Measurements from ENCODE around the gene ZYX. TPM values are rescaled to one million over a fixed set of nuclear protein-coding genes. Genes with fewer than 3 reads are reported as not detected.
A peak's percentile ranks its signal among the peaks of the same experiment; 100 is the strongest.
"Not testable (repeated sequence)": the region's sequence is repeated elsewhere in the genome, so short reads cannot be mapped to it uniquely, and the experiment has no call there.

Gene ZYX
- total RNA-seq, 2 experiments from 2014 or later: 103 to 148 TPM

GRCh38 chr7:143385891-143386781 lies 5.0 kb downstream of the ZYX start:
- Mint-ChIP-seq H3K27me3 (no peaks in the 10 kb centered on the region), H3K9me3 (ENCODE audit: low read depth) (no peaks in the 10 kb centered on the region), H3K4me3 (no peak overlapping the region), H3K36me3 (ENCODE audit: low read depth) (peaks cover 24% of the 10 kb centered on the region), H3K27ac (no peak overlapping the region), H3K4me1 (peaks cover 11% of the 10 kb centered on the region)
- intact Hi-C loops (cut with DNase I, micrococcal nuclease): loop anchor here (1.0 to 10.0 kb wide), 2 partner anchors 22 to 581 kb away; partner anchors contain the start of gene EPHA1 (in 1 of the 2)
- peak; percentile 57 for ATAC-seq
- CTCF ChIA-PET: interaction anchor here (0.7 to 0.8 kb wide), 3 partner anchors 9 to 870 kb away, joined by 3 to 4 read pairs (median 4); no protein-coding TSS in a partner anchor
- peak; percentile 56 for DNase-seq
- POLR2A ChIA-PET: no interaction called here

- CTCF ChIA-PET: interaction anchor here (0.6 kb wide), 1 partner anchor 29 kb away, joined by 3 read pairs; no protein-coding TSS in a partner anchor
- peak overlapping the region; percentile 44 for H3K27ac Mint-ChIP-seq
- no peak overlapping the region for H3K4me3 Mint-ChIP-seq
- H3K36me3 Mint-ChIP-seq (ENCODE audit: low read depth): peaks cover 33% of the 10 kb centered on the region
- POLR2A ChIA-PET: no interaction called here
- no peaks in the 10 kb centered on the region for H3K27me3 Mint-ChIP-seq
- H3K9me3 Mint-ChIP-seq (ENCODE audit: low read depth): no peaks in the 10 kb centered on the region
- H3K4me1 Mint-ChIP-seq: peaks cover 11% of the 10 kb centered on the region
- intact Hi-C loops (cut with DNase I, micrococcal nuclease): loop anchor here in 1 of 2 experiments (10.0 kb wide), 1 partner anchor 583 kb away; no protein-coding TSS in a partner anchor
- DNase-seq (no peak), ATAC-seq (no peak)
These were observed 6.2 kb downstream of the ZYX start for GRCh38 chr7:143387156-143387975.

- Mint-ChIP-seq H3K4me3 (no peak overlapping the region), H3K4me1 (peaks cover 11% of the 10 kb centered on the region), H3K27ac (peak overlapping the region; percentile 44), H3K27me3 (no peaks in the 10 kb centered on the region), H3K9me3 (ENCODE audit: low read depth) (no peaks in the 10 kb centered on the region), H3K36me3 (ENCODE audit: low read depth) (peaks cover 30% of the 10 kb centered on the region)
- ATAC-seq (no peak), DNase-seq (no peak)
- intact Hi-C loops (cut with DNase I, micrococcal nuclease): loop anchor here in 1 of 2 experiments (10.0 kb wide), 1 partner anchor 583 kb away; no protein-coding TSS in a partner anchor
- ChIA-PET POLR2A (no interaction called here), CTCF (interaction anchor here (0.6 to 0.7 kb wide), 3 partner anchors 30 to 384 kb away, joined by 3 to 5 read pairs (median 3); no protein-coding TSS in a partner anchor)
These were observed 6.9 kb downstream of the ZYX start for GRCh38 chr7:143388051-143388450.

GRCh38 chr7:143388491-143389101 lies 7.5 kb downstream of the ZYX start:
- Mint-ChIP-seq H3K4me1 (peaks cover 11% of the 10 kb centered on the region), H3K27me3 (no peaks in the 10 kb centered on the region), H3K4me3 (no peak overlapping the region), H3K9me3 (ENCODE audit: low read depth) (no peaks in the 10 kb centered on the region), H3K36me3 (ENCODE audit: low read depth) (peaks cover 29% of the 10 kb centered on the region), H3K27ac (no peak overlapping the region)
- ATAC-seq: no peak
- ChIA-PET POLR2A (no interaction called here), CTCF (interaction anchor here (0.5 to 0.7 kb wide), 5 partner anchors 20 to 385 kb away, joined by 3 to 5 read pairs (median 3); no protein-coding TSS in a partner anchor)
- intact Hi-C loops (cut with DNase I, micrococcal nuclease): loop anchor here in 1 of 2 experiments (10.0 kb wide), 1 partner anchor 584 kb away; no protein-coding TSS in a partner anchor
- no peak for DNase-seq

- Mint-ChIP-seq H3K36me3 (ENCODE audit: low read depth) (peaks cover 29% of the 10 kb centered on the region), H3K4me1 (peaks cover 14% of the 10 kb centered on the region), H3K9me3 (ENCODE audit: low read depth) (no peaks in the 10 kb centered on the region), H3K4me3 (no peak overlapping the region), H3K27me3 (no peaks in the 10 kb centered on the region), H3K27ac (peak overlapping the region; percentile 55)
- ATAC-seq (no peak), DNase-seq (no peak)
- intact Hi-C loops (cut with DNase I, micrococcal nuclease): loop anchor here in 1 of 2 experiments (10.0 kb wide), 1 partner anchor 585 kb away; no protein-coding TSS in a partner anchor
- ChIA-PET POLR2A (interaction anchor here (0.6 kb wide), 1 partner anchor 722 kb away, joined by 3 read pairs; no protein-coding TSS in a partner anchor), CTCF (interaction anchor here (0.5 to 1.1 kb wide), 2 partner anchors 78 to 149 kb away, joined by 3 read pairs; no protein-coding TSS in a partner anchor)
These were observed 8.4 kb downstream of the ZYX start for GRCh38 chr7:143389316-143390103.

DNA sequence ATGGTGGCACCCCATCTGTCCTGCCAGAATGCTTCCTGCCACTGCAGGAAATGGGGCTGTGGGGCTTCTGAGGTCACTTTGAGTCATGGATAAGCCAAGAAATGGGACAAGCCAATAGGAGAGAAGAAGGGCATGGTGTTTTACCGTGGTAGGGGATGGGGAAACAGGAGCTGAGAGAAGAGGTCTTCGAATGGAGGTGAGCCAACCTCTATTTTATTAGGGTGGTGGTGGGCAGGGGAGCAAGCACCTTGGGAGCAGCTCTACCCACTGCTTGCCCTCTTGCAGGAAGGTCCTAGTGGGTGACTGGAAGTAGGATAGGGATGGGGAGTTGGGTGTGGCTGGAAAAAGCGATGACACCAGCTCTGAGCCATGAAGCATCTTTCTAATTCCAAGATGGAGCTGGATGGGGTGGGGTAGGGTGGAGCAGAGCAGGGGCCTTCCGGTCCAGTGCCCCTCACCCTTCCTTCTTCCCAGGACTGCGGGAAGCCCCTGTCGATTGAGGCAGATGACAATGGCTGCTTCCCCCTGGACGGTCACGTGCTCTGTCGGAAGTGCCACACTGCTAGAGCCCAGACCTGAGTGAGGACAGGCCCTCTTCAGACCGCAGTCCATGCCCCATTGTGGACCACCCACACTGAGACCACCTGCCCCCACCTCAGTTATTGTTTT lies 9.1 kb downstream of the ZYX start:
- CTCF ChIA-PET: interaction anchor here (1.1 kb wide), 1 partner anchor 150 kb away, joined by 3 read pairs; no protein-coding TSS in a partner anchor
- intact Hi-C loops (cut with DNase I, micrococcal nuclease): no loop called here

DNA sequence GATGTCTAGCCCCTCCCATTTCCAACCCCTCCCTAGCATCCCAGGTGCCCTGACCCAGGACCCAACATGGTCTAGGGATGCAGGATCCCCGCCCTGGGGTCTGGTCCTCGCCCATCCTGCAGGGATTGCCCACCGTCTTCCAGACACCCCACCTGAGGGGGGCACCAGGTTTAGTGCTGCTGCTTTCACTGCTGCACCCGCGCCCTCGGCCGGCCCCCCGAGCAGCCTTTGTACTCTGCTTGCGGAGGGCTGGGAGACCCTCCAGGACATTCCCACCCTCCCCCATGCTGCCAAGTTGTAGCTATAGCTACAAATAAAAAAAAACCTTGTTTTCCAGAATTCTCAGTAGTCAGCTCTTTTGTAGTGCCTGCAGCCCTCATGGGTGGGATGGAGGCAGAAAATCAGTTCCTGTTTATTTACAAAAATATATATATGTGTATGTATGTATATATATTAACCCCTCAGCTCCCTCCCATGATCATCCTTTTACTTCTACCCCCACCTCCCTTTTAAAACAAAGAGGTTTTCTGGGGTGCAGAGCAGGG lies 9.7 kb downstream of the ZYX start:
- intact Hi-C loops (cut with DNase I, micrococcal nuclease): no loop called here
- no peak for DNase-seq
- H3K9me3 Mint-ChIP-seq (ENCODE audit: low read depth): no peaks in the 10 kb centered on the region
- H3K27ac Mint-ChIP-seq: no peak overlapping the region
- no peak overlapping the region for H3K4me3 Mint-ChIP-seq
- ChIA-PET CTCF (interaction anchor here (1.1 kb wide), 1 partner anchor 150 kb away, joined by 3 read pairs; no protein-coding TSS in a partner anchor), POLR2A (no interaction called here)
- H3K4me1 Mint-ChIP-seq: peaks cover 17% of the 10 kb centered on the region
- H3K27me3 Mint-ChIP-seq: no peaks in the 10 kb centered on the region
- no peak for ATAC-seq
- H3K36me3 Mint-ChIP-seq (ENCODE audit: low read depth): peaks cover 29% of the 10 kb centered on the region

More for the DNA sequence above, 9.1 kb downstream of the ZYX start:
- POLR2A ChIA-PET: no interaction called here
- Mint-ChIP-seq H3K9me3 (ENCODE audit: low read depth) (no peaks in the 10 kb centered on the region), H3K4me1 (peaks cover 15% of the 10 kb centered on the region), H3K4me3 (no peak overlapping the region), H3K27ac (peak overlapping the region; percentile 55), H3K36me3 (ENCODE audit: low read depth) (peaks cover 29% of the 10 kb centered on the region), H3K27me3 (no peaks in the 10 kb centered on the region)
- ATAC-seq (no peak), DNase-seq (no peak)

DNA sequence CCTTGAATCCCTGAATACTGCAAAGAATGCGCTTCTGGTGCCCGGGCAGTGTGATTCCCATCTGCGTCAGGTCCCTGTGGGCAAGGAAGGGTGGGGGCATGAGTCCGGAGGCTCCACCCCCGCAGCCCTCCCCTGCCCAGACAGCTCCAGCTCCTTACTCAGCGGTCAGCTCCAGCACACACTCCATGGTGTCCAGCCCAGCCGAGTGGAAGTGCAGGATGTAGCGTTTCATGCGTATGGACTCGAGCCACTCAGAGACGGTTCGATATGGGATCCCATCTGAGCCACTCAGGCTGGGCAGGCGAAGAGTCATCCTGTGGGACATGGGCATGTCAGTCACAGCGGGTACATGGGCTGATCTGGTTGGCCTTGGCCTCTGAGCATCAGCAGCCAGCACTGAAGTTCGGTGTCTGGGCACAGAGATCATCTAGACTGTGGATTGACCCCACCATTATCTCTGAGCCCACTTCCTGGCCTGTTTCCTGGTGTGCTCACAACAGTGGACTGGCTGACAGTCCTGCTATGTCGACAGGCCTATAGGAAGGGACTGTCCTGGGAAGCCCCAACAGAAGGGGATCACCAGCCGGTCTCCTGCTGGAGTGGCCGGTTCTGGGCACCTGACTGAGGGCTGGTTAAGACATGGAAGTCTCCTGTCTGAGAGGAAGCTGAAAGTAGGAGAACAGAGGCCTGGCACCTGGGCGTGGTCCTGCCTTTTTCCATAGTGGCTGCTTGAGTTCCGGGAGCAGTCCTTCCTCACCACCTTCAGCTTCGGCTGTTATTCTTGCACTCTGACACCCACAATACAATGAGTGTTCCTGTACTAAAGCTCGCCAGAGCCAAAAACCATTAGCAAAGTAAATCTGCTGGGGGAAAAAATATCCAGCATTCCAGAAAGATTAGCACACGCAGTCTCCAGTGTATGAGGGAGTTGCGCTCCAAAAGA lies 10.6 kb downstream of the ZYX start:
- H3K9me3 Mint-ChIP-seq (ENCODE audit: low read depth): no peaks in the 10 kb centered on the region
- intact Hi-C loops (cut with DNase I, micrococcal nuclease): no loop called here
- POLR2A ChIA-PET: no interaction called here
- no peak for DNase-seq
- peaks cover 17% of the 10 kb centered on the region for H3K4me1 Mint-ChIP-seq
- H3K36me3 Mint-ChIP-seq (ENCODE audit: low read depth): peaks cover 29% of the 10 kb centered on the region
- no peak overlapping the region for H3K4me3 Mint-ChIP-seq
- no peak for ATAC-seq
- H3K27ac Mint-ChIP-seq: no peak overlapping the region
- CTCF ChIA-PET: interaction anchor here (1.3 to 1.7 kb wide), 2 partner anchors 8 to 15 kb away, joined by 6 to 10 read pairs; no protein-coding TSS in a partner anchor
- H3K27me3 Mint-ChIP-seq: no peaks in the 10 kb centered on the region

DNA sequence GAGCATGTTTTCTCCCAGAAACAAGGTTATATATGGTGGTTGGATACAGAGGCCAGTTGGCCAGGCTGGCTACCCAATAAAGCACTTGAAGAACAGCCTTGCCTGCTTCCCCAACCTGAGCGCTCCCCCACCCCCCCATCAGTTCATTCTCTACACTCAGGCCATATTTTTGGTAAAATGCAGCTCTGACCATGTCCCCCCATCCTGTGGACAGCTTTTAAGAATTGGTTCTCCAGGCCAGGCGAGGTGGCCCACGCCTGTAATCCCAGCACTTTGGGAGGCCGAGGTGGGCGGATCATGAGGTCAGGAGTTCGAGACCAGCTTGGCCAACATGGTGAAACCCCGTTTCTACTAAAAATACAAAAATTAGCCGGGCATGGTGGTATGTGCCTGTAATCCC lies 11.3 kb downstream of the ZYX start:
- POLR2A ChIA-PET; DNase-seq; H3K4me3 Mint-ChIP-seq; H3K27me3 Mint-ChIP-seq; H3K9me3 Mint-ChIP-seq (ENCODE audit: low read depth); H3K27ac Mint-ChIP-seq; intact Hi-C loops (cut with DNase I, micrococcal nuclease); ATAC-seq: not testable (repeated sequence)
- Mint-ChIP-seq H3K4me1 (peaks cover 17% of the 10 kb centered on the region), H3K36me3 (ENCODE audit: low read depth) (peaks cover 29% of the 10 kb centered on the region)
- CTCF ChIA-PET: interaction anchor here (1.3 to 2.3 kb wide), 4 partner anchors 8 to 24 kb away, joined by 6 to 11 read pairs (median 10); no protein-coding TSS in a partner anchor
